Erythroblast (primary cell): ENCODE data around the gene IGFBPL1.

Experiments
- GATA1 ChIP-seq: IDR thresholded peaks from 2 replicates; pipeline ENCODE4 v1.6.1; 2011; ENCODE audit warnings: low read depth, mild to moderate bottlenecking, control low read depth, low read length, moderate library complexity
- POLR2A ChIP-seq: IDR thresholded peaks from 2 replicates; pipeline ENCODE4 v1.6.1; 2011; ENCODE audit warnings: mild to moderate bottlenecking, low read length

DNA sequence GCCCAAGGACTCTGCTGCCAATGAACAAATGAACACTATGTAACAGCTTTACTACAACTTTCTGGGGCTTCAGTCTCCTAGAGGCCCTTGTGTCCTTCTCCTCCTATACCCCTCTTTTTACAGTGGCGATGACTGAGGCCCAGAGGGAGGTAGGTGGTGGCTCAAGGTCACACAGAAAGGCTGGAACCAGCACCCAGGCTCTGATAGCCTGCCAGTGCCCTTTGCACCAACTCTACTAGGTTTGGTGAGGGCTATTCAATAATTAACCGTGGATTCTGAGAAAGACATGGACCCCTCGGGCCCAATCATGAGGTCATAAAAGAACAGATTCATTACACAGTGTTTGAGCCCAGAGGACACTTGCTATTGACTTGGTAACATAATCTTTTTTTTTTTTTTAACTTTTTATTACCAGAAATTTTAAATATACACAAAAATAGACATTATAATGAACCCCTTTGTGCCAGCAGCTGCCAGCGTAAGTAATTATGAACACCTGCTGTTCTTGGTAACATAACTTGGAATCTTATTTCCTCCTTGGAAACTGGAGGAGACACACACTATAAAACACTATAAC is 37.8 kb downstream of the IGFBPL1 start:
- TF ChIP-seq GATA1 (no peak), POLR2A (no peak)
